Limb (tissue), 2 donors: ENCODE data around the gene SLC24A1.
A peak's percentile ranks its signal among the peaks of the same experiment; 100 is the strongest.

Source experiments
- DNase-seq, 2 donors: peaks; one replicate each; pipeline ENCODE4 v3.0.0-alpha.2; 2016; ENCODE audit errors: extremely low spot score in 2 of 2

Gene SLC24A1

DNA sequence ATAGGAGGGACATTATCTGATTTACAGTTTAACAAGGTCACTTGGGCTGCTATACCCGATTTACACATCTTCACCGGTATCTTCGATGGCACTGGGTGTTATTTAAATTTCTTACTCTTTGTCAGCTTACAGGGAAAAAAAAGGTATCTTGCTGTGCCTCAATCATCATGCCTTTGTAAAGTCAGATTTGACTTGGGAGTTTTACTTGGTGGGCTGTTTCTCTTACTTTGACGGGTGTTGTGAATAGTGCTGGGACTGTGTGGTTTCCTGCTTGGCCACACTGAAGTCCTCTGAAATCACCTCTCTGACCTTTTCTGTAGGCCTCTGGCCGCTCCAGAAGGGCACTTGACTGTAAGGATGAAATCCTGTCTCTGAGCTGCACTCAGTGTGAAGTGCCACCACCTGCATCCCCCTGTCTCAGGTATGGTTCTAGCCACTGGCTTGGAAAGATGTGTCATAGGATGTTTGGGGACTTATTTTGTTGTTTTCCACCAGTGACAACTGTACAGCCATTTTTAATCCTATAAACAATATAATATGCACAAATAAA is 3.1 kb upstream of the SLC24A1 start:
- no peak for DNase-seq

DNA sequence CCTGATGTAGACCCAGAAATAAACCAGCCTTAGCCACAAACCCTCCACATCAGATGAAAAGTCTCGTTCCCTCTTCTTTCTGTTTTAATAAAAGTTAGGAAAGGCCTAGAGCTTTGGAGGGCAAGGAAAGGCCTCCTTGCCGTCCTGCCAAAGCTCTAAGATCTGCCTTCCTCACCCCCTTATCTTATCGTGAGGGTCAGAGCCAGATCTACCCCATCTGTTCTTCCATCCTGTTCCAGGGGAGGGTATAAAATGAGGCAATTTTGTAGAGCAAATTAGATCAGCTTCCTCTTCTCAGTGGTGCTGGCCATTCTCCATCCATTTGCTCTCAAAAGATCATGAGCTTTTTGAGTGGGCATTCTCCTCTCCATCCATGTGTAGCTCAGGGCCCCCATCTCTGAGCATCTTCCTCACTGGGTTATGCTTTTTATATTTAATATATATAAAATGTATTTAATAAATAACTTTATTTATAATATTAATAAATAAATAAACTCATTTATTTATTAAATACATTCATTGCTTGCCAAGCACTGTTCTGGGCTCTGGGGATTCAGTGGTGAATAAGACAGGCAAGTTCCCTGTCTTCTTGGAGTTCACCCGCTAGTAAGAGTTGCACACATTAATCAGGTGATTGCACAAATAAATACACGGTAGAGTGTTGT is 2.0 kb upstream of the SLC24A1 start:
- DNase-seq, result no peak

DNA sequence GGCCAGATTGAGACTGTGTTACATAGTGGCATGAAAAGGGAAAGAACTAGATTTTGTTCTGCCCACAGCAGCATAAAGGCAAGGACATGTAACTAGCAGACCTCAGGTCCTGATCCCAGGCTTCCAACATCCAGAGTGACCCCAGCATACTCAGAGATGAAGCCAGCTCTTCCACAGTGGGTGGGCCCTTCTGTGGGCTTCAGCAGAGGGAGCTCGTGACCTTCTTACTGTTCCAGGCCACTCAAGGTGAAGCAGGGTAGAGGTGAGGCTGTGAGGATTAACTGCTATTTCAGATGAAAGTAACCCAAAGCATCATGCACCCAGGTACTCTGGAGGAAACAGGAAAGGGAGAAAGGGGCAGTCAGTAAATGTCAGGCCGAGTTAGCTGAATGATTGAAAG is 905 bp upstream of the SLC24A1 start:
- DNase-seq, result no peak

DNA sequence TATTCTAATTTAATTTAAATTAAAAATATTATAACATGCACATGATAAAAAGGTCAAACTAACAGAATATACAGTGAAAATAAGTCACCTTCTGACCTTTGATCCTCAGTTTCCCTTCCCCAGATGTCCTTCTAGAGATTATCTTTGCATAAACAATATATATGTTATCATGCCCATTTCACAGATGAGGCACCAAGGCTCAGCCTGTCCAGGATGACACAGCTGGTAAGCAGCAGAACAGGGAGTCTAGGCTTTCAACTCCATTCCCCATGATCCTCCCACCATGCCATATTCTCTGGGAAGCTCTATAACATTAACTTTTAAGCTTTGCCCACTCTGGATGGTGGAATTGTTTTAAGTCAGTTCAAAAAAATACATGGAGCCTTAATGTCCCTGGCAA is 1.4 kb downstream of the SLC24A1 start:
- DNase-seq, result no peak

DNA sequence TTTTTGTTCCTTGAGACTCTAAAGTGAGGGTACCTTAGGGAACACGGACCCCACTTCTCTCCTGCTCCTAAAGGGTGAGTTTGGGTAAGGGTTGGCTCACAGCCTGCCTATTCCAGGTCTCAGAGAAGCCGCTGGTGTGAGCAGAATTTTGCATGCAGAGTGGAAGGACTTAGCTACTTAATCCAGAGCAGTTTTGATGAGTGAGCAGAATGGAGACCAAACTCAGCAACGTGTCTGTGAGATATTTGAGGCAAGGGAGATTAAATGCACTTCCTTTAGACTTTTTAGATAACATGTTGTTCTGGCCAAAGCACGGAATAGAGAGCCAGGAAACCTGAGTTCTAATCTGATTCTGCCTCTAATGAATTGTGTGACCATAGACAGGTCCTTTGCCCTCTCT is 5.1 kb downstream of the SLC24A1 start:
- no peak for DNase-seq

DNA sequence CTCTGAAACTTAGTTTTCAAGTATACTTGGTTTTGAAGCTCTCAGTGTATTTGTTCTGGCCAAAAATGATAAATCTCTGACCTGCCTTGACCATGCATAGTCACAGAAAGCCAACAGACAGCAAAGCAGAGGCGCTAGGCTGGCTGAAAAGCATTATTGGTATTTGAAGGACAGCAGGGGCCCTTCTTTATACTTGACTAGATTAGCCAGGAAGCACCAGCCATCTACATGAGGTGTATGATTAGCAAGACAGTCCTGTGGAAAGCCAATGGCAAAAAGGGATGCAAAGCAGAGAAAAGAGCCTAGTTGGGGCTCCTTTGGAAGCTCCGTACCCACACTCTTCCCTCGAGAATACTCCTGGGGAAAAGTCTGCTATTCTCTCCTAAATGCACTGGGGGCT is 7.8 kb downstream of the SLC24A1 start:
- DNase-seq, result no peak

DNA sequence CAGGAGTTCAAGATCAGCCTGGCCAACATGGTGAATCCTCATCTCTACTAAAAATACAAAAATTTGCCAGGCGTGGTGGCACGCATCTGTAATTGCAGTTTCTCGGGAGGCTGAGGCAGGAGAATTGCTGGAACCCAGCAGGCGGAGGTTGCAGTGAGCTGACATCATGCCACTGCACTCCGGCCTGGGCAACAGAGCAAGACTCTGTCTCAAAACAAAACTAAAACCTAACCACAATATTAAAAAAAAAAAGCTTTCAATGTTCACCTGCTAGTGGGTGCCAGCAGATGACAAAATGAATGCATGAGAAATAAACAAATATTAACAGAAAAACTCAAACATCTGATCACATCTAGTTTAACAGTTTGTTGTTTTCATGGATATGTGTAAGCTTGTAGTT is 9.0 kb downstream of the SLC24A1 start:
- no peak for DNase-seq

DNA sequence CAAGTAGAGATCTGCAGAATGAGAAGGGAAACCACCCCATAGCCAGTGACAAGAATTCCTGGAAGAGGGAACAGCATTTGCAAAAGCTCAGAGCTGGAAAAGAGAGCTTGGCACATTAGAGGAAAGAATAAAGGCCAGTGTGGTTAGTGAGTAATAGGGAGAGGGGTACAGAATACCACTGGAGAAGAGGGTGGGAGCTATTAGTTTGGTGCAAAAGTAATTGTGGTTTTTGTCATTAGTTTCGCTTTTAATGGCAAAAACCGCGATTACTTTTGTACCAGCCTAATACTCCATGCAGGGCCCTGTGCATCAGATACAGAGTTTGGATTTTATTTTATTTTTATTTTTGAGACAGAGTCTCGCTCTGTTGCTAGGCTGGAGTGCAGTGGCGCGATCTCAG is 9.8 kb downstream of the SLC24A1 start:
- no peak for DNase-seq

DNA sequence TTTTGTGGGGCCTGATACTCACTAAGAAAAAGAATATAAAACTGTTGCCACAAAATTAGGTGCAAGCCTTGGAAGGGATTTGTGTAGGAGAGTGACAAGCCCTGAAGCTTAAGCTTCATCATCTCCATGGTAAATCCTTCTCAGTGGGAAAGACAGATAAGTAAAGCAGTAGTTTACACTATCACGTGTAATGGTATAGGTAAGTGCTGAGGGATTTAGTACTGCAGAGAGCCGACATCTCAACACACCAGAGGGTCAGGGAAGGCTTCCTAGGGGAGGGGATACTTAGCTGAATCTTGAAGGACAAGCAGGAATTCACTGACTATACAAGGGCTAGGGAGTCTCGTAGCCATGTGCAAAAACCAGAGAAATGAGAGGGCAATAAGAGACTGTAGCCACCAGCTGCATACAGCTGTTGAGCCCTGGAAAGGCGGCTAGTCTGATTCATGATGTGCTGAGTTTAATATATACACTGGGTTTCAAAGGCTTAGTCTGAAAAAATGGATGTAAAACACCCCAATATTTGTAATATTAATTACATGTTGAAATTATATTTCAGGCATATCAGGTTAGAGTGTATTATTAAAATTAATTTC is 11.1 kb downstream of the SLC24A1 start:
- DNase-seq, result no peak

DNA sequence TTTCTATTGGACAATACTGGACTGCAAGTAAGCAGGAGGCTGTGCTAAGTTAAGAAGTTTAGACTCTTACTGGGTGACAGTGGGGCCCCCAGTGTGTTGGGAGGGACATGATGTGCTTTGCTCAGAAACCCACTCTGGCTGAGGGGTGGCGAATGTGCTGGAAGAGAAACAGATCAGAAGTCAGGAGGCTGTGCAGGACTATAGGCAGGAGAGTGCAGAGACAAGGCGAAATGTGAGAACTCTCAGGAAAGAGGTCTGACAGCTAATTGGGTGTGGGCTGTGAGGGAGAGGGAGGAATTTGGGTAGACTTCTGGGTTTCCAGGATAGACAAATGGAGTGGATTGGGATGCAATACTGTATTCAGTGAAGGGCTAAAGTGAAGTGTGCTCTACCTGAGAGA is 12.0 kb downstream of the SLC24A1 start:
- DNase-seq, result no peak

DNA sequence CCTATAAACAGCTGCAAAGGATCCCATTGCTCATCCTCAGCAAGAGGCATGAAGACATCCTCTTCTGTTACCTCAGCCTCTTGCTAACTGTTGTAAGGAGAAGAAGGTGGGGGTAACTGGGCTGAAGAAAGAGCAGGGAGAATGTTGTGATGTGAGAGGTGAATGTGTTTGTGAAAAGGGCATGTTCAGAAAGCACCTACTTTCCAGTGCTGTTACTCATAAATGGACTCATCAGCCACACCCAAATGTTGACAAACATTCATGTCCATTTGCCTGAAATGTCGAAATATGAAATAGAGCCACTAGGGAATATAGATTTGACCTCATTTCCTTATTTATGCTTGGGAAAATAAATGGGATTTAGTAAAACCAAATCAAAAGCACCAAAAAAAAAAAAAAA is 12.6 kb downstream of the SLC24A1 start:
- no peak for DNase-seq

DNA sequence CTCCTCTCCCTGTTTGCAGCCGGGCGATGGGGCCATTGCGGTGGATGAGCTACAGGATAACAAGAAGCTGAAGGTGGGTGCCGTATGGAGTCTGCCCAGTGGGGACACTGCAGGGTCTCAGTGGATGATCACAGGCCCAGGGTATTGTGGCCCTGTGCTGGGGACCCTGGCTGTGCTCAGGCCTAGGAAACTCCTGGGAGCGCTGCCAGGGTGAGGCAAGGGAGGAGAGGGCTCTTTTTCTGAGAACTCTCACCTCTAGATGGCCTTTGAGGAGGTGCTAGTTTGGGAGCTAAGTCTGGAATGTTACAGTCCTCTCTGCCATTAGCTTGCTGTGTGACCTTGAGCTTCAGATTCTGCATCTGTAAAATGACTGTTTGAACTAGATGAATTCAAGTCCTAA is 16.4 kb downstream of the SLC24A1 start:
- DNase-seq, result no peak

DNA sequence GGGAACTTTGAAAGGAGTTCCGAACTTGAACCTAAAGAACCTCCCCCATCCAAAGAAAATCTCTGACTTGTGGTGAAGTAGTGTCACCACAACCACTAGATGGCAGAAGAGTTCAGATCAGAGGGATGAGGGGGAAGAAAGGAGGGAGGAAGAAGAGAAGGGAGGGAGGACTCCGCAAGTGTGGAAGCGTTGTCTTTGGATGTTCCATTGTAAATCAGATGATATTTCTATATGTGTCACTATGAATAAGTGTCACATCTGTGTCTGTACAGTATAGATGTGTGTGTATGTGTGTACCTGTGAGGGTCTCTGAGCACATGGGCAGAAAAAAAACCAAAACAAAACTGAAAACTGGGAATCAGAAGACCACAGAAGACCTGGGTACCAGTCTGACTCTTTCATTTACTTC is 16.9 kb downstream of the SLC24A1 start:
- peak; percentile 49 to 86 for DNase-seq

DNA sequence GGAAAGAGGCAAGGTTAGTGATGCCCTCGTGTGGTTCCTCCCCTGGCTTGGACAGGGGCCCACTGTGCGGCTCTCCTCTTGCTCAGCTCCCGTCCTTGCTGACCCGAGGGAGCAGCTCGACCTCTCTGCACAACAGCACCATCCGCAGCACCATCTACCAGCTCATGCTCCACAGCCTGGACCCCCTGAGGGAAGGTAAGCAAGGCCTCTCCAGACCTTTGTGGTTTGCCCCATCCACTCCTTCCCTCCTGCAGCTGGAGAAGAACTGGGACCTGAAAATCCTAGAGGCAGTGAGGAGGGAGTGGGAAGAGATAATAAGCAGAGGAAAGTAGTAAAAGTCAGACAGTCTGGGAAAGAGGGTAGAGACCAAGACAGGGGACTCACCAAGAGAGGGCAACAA is 17.8 kb downstream of the SLC24A1 start:
- no peak for DNase-seq

DNA sequence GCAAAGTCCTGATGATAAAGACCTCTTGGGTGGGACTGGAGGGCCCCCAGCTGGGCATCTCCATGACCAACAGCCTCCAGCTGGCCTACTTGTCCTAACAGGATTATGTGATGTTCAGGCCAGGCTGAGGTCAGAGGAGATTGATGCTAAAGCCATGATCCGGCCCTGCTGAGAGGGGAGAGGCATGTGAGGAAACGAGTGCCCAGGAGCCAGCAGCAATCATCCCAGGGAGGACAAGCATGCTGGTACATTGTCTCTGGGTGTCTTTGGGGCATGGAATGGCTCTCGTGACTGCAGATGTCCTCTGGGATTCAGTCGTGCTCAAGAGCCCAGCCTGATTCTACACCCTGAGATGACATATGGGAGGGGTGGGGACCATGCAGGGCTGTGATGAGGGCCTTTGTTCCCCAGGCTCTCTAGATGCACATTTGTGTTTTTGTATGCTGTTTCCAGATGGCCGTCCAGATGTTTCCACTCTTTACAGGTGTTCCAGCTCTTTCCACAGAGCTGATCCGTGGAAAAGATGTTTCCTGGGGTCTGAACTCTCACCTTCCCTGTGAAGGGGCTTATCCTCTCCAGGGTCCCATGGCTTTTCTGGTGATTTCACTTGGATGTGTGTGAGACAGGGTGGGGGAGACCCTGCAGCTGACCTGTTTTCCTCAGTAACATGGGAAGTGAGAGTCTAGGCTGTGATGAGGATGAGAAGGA is 20.2 kb downstream of the SLC24A1 start:
- no peak for DNase-seq

DNA sequence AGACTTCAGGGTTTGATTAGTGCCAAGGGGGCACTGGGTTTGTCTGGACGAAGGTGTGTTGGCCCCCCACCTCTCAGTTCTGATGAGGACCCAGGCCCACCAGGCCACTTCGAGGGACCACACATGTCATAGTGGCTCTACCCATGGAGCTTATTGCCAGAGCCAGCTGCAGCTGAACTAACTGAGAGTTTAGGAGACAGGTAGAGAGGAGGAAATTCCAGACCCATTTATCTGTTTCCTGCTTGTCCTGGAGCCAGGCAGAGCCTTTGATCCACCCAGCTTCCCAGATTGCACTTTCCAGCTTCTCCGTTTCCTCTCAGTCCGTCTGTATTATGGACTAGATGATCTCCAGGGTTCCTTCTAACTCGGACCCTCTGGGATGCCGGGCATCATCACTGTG is 20.9 kb downstream of the SLC24A1 start:
- DNase-seq, result no peak

DNA sequence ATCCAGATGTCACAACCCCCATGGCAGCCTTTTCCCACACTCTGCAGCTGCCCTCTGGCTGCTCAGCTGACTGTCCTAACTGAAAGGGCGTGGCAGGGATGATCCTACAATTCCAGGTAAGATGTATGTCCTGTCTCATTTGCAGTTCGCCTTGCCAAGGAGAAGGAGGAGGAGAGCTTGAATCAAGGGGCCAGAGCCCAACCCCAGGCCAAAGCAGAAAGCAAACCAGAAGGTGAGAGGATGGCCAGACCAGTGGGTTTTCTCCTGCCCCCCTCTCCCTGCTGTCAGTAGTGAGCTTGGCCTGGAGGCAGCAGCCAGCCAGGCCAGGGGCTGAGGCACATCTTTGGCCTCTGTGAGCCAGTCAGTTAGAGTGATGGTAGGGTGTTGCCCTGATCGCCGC is 22.5 kb downstream of the SLC24A1 start:
- no peak for DNase-seq

DNA sequence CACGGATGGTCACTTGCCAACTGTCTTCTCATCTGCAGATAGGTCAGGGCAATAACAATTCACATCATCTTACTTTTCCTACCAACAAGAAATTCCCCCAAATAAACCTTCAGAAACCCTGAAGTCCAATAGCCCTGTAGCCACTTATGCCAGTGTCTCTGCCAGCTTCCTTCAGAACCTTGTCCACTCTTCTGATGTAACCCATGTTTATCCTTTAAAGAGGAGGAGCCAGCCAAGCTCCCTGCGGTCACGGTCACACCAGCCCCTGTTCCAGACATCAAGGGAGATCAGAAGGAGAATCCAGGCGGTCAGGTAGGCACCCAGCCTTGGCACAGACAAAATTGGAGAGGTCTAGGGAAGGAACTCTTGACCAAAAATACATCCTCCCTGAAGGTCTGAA is 23.7 kb downstream of the SLC24A1 start:
- no peak for DNase-seq

DNA sequence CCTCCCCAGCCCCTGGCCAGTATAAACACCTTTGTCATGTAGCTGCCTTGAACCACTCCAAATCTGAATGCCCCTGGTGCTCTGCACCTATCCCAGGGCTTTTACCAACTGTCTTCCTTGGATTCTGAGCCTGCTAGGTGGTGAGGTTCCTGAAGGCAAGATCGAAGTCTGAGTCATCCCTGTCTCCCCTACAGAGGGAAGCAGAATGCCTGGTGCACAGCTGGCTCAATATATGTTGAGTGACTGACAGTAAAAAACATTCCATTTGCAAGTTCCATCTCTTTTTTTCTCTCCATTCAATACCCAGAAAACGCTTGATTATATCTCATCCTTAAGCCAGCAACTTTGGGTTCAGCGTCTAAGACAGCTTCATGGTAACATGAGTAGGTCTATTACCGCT is 24.7 kb downstream of the SLC24A1 start:
- no peak for DNase-seq

DNA sequence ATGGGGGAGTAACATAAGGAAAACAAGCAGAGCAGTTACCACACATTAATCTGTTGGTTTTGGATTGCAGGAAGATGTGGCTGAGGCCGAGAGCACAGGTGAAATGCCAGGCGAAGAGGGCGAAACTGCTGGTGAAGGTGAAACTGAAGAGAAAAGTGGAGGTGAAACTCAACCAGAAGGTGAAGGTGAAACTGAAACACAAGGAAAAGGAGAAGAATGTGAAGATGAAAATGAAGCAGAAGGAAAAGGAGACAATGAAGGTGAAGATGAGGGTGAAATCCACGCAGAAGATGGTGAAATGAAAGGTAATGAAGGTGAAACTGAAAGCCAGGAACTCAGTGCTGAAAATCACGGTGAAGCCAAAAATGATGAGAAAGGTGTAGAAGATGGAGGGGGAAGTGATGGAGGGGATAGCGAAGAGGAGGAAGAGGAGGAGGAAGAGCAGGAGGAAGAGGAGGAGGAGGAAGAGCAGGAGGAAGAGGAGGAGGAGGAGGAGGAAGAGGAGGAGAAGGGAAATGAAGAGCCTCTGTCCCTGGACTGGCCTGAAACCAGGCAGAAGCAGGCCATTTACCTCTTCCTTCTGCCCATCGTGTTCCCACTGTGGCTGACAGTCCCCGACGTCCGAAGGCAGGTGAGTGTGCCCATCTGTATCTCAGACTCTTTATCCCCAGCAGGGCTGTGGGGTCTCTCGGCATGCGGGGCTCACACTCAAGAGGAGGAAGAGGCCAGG is 28.7 kb downstream of the SLC24A1 start:
- DNase-seq, result no peak

DNA sequence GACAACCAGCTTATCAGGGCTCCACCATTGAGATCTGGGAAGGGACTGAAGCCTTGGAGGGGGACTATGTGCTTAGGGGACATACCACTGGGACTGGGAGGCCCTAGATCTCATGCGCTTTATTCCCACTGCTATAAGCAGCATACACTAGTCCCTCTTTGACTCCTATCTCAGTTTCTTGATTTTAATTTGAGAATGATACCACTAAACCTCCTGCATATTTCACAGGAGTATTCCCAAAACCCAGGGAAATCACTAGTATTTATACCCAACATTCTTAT is 29.2 kb downstream of the SLC24A1 start:
- DNase-seq, result no peak
